ENCODE data around the gene RELN.
"Not testable (repeated sequence)": the region's sequence is repeated elsewhere in the genome, so short reads cannot be mapped to it uniquely, and the experiment has no call there.

DNA sequence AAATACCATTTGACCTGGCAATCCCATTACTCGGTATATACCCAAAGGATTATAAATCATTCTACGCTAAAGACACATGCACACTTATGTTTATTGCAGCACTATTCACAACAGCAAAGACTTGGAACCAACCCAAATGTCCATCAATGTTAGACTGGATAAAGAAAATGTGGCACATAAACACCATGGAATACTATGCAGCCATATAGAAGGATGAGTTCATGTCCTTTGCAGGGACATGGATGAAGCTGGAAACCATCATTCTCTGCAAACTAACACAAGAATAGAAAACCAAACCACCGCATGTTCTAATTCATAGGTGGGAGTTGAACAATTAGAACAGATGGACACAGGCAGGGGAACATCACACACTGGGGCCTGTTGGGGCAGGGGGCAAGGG is 502.6 kb downstream of the RELN start:
- TF ChIP-seq, protein P1, sequence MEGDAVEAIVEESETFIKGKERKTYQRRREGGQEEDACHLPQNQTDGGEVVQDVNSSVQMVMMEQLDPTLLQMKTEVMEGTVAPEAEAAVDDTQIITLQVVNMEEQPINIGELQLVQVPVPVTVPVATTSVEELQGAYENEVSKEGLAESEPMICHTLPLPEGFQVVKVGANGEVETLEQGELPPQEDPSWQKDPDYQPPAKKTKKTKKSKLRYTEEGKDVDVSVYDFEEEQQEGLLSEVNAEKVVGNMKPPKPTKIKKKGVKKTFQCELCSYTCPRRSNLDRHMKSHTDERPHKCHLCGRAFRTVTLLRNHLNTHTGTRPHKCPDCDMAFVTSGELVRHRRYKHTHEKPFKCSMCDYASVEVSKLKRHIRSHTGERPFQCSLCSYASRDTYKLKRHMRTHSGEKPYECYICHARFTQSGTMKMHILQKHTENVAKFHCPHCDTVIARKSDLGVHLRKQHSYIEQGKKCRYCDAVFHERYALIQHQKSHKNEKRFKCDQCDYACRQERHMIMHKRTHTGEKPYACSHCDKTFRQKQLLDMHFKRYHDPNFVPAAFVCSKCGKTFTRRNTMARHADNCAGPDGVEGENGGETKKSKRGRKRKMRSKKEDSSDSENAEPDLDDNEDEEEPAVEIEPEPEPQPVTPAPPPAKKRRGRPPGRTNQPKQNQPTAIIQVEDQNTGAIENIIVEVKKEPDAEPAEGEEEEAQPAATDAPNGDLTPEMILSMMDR (IDR thresholded peaks at IDR 0.05 in 8 of 11, conservative IDR thresholded peaks at IDR 0.05 in 3 of 11): not testable (repeated sequence)
- TF ChIP-seq POLR2AphosphoS5, POLR2A (IDR thresholded peaks at IDR 0.05): not testable (repeated sequence)

All from spleen (tissue), 7 donors.